Retinal pigment epithelial cell (primary cell): ENCODE results near the gene CELSR3.

ENCODE experiments used
- DNase-seq: peaks from one replicate; pipeline ENCODE4 v3.0.0-alpha.2; 2010; ENCODE audit warnings: low read depth
- H3K4me3 ChIP-seq: 2 replicates; pipeline ENCODE4 v1.5.1; 2011; ENCODE audit warnings: mild to moderate bottlenecking, low read length, control low read depth, moderate library complexity
- TF ChIP-seq, protein P1 (sequence below): conservative IDR thresholded peaks from 2 replicates; pipeline ENCODE4 v1.5.1; 2011; ENCODE audit warnings: low read depth, low read length, control low read depth, inconsistent platforms

CELSR3 gene

GRCh38 chr3:48693826-48694225 lies 31.1 kb upstream of the CELSR3 start:
- no peak overlapping the region for H3K4me3 ChIP-seq
- TF ChIP-seq, protein P1, sequence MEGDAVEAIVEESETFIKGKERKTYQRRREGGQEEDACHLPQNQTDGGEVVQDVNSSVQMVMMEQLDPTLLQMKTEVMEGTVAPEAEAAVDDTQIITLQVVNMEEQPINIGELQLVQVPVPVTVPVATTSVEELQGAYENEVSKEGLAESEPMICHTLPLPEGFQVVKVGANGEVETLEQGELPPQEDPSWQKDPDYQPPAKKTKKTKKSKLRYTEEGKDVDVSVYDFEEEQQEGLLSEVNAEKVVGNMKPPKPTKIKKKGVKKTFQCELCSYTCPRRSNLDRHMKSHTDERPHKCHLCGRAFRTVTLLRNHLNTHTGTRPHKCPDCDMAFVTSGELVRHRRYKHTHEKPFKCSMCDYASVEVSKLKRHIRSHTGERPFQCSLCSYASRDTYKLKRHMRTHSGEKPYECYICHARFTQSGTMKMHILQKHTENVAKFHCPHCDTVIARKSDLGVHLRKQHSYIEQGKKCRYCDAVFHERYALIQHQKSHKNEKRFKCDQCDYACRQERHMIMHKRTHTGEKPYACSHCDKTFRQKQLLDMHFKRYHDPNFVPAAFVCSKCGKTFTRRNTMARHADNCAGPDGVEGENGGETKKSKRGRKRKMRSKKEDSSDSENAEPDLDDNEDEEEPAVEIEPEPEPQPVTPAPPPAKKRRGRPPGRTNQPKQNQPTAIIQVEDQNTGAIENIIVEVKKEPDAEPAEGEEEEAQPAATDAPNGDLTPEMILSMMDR = no peak
- no peak for DNase-seq

- TF ChIP-seq, protein P1 = no peak
- DNase-seq = no peak
- no peak overlapping the region for H3K4me3 ChIP-seq
These were observed 29.9 kb upstream of the CELSR3 start for GRCh38 chr3:48692551-48692950.

- TF ChIP-seq, protein P1 = no peak
- no peak for DNase-seq
- no peak overlapping the region for H3K4me3 ChIP-seq
These were observed 28.3 kb upstream of the CELSR3 start for GRCh38 chr3:48690846-48691458.

GRCh38 chr3:48689384-48689783 lies 26.7 kb upstream of the CELSR3 start:
- no peak overlapping the region for H3K4me3 ChIP-seq
- no peak for DNase-seq
- TF ChIP-seq, protein P1 = no peak

- no peak for DNase-seq
- TF ChIP-seq, protein P1 = no peak
- no peak overlapping the region for H3K4me3 ChIP-seq
These were observed 26.0 kb upstream of the CELSR3 start for GRCh38 chr3:48688737-48689075.

- H3K4me3 ChIP-seq = no peak overlapping the region
- DNase-seq = no peak
- TF ChIP-seq, protein P1 = no peak
These were observed 25.5 kb upstream of the CELSR3 start for GRCh38 chr3:48688032-48688736.

DNA sequence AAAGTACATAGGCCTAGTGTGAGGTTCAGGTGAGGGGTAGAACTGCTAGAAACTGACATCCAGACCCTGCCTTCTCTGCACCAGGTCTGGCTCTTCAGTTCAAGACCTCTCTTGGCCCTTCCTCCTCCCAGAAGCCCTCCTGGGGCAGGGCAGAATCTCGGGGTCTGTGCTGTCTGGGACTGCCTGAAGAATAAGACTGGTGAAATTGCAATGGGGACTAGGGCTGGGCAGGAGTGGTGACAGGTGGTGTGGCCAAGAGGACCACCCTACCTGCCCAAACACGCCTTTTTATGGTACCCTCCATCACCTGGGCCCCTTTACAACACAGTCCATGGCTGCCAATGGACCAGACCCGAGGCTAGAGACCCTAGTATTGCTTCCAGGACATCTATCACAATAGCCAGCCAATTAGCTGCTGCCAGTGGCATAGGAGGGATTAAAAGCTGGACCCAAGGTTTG lies 24.6 kb upstream of the CELSR3 start:
- H3K4me3 ChIP-seq = no peak overlapping the region
- TF ChIP-seq, protein P1 = no peak
- no peak for DNase-seq
